Activated CD8-positive, alpha-beta memory T cell treated with anti-CD3 and anti-CD28 coated beads, Interleukin-2, amount 50 U/mL, for 48 hours (primary cell): ENCODE measurements around the gene RFC2.
"Not testable (repeated sequence)": the region's sequence is repeated elsewhere in the genome, so short reads cannot be mapped to it uniquely, and the experiment has no call there.

Source experiments
- DNase-seq: peaks from one replicate; pipeline ENCODE4 v3.0.0-alpha.2; 2020

The RFC2 gene

DNA sequence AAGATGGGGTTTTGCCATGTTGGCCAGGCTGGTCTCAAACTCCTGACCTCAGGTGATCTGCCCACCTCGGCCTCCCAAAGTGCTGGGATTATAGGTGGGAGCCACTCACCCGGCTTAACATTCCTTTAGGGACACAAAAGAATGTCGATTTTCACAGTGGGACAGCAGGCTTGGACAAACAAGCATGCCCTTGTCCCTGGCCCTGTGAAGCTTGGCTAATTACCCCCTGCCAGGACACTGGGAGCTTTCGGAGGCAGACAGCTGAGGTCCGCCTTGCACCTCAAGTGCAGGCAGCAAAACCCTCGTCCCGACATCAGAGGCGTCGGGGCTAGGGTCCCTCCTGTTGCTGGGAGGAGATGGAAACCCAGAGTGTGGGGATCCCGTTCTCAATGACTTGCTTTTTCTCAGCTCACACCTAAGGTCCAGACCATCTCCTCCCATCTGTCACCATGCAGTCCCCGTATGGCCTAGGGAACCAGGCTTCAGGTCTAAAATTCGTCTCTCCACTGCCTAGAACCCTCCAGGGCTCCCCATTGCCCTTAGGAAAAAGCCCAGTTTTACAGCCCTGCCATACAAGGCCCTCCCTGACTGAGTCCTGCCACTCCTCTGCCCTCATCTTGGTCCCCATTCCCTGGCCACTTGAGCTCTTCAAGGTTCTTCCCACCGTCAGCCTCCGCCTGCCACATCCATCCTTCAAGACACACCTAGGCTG is 28.7 kb upstream of the RFC2 start:
- DNase-seq: no peak

DNA sequence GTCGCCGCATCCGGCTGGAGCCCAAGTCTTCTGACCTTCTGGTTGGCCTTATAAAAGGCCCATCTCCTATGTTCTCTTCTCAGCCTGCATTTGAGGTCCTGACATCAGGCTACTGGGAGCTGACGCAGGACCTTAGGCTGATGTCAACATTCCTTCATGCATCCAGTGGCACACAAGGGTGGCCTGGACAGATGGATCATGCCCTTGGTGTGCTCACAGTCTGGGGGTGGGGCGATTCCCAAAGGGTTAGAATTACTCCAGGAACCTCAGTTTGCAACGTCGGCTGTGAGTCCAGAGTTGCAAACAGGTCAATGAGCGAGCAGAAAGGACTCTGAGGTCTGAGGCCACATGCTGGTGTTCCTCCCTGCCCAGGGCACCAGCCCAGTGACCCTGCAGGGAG is 26.8 kb upstream of the RFC2 start:
- DNase-seq: no peak

DNA sequence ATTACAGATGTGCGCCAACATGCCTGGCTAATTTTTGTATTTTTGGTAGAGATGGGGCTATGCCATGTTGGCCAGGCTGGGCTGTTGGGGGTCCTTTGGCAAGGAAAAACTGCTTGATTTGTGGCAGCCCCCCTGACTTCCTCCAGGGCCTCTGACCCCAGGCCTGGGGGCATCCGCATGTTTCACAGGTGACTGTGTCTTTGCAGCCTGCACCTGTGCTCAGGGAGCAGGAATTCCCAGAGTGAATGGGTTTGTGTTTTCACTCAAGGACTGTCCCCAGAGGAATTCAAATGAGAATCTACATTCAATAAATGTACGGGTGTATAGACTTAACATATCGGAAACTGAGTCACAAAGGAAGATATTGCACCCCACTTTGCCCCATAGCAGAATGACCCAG is 23.4 kb upstream of the RFC2 start:
- no peak for DNase-seq

DNA sequence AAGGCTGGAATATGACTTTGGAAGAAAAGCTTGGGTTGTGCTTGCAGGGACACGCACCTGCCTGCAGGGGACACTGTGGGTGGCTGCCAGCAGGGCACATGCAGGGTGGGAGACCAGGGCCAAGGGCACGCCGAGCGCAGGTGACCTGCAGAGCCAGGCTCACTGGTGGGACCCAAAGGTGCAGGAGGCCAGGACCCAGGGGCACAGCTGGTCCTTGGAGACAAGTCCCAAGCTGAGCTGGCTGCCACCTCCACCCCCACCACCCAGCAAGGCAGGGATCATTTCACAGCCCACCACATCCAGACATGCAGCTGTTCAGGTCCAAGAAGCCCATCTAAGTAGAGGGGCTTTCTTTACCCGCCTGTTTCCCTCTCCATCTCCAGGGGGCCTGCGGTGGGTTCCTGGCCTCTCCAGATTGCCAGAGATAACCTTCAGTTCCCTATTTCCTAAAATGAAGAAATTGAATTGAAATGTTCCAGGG is 21.2 kb upstream of the RFC2 start:
- DNase-seq: no peak

DNA sequence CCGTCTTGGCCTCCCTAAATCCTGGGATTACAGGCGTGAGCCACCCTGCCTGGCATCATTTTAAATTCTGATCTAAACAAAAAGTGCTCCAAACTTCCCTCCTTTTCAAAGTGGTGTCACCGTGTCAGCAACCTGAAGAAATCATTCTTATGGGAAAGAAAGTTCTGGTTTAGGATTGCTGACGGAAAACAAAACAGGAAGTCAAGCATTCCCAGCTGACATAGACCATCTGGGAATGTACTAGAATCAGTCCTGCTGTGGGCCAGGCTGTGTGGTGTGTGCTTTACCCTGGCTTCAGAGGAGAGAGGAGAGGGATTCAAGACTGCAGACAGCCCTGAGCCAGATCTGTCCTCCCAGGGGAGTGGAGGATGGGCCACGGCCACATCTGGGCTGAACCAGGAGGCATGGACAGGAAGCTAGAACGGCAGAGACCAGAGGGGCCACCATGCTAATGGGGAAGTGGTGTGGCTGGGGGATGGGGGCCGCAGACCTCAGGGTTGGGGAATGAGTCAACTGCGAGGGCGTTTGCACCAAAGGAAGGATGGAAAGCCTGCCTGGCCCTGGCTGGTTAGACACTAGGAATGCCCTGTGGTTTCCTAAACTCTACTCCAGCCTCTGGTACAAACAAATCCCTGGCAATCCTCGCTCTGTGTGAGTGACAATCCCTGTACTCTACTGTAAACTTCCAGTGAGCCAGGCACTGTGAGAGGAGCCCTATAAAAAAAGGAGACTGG is 18.3 kb upstream of the RFC2 start:
- DNase-seq: no peak

DNA sequence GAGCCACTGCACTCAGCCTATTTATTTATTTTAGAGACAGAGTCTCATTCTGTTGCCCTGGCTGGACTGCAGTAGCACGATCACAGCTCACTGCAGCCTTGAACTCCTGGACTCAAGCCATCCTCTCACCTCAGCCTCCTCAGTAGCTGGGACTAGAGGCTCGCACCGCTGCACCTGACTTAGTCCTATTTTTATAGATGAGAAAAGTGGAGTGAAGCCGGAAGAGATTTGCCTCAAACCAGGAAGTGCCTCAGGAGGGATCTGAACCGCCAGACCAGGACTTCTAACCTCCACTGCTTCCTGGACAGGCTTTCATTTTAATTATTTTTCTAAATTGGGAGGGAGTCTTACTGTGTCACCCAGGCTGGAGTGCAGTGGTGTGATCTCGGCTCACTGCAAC is 17.5 kb upstream of the RFC2 start:
- DNase-seq: no peak

DNA sequence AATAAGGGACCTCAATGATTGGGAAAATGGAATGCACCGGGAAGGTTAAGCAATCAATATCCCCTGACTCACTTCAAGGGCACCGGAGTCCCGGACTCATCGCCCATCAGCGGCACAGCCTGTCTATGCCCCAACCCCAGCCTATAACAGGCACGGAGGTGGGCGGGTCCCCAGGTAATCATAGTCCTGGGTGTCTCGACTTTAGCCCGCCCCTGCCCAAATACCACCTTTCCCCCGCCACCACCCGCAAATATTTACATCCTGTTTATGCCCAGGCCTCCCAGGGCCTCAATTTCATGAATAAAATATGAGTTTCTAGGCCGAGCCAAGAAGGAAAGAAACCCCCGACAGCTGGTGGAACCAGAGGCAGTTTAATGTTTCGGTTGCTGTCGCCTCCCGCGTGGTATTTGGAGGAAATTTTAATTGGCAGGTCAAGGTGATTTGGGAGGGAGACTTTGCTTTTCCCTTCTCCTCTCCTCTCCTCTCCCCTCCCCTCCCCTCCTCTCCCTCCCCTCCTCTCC is 15.6 kb upstream of the RFC2 start:
- peak; percentile 61 for DNase-seq

DNA sequence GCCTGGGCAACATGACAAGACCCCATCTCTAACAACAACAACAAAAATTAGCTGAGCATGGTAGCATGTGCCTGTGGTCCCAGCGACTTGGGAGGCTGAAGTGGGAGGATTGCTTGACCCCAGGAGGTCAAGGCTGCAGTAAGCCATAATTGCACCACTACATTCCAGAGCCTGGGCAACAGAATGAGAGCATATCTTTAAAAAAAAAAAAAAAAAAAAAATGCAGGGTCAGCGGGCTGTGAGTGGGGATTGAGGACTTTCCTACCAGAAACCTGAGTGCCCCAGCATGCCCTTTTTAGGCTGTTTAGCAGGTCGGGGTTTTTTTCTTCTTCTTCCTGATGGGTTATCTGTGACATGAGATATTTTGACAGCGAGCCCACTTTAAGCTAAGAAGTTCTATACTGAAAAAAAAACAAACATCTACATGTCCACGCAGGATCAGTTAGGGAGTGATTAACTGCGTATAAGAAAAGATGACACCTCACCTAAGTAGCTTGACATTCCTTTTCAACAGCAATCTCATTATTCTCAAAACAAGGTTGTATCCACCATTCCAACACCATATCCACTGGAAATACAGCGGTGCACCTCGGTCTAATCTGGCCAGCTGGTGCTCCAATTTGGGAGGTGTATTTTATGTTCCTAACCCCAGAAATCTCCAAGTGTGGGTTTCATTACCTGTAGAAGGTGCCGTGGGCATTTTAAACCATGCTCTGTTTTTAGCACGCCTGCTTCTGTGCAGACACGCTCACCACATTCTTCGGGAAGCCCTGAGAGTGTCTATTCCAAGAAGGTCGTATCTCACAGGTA is 13.8 kb upstream of the RFC2 start:
- DNase-seq: no peak

DNA sequence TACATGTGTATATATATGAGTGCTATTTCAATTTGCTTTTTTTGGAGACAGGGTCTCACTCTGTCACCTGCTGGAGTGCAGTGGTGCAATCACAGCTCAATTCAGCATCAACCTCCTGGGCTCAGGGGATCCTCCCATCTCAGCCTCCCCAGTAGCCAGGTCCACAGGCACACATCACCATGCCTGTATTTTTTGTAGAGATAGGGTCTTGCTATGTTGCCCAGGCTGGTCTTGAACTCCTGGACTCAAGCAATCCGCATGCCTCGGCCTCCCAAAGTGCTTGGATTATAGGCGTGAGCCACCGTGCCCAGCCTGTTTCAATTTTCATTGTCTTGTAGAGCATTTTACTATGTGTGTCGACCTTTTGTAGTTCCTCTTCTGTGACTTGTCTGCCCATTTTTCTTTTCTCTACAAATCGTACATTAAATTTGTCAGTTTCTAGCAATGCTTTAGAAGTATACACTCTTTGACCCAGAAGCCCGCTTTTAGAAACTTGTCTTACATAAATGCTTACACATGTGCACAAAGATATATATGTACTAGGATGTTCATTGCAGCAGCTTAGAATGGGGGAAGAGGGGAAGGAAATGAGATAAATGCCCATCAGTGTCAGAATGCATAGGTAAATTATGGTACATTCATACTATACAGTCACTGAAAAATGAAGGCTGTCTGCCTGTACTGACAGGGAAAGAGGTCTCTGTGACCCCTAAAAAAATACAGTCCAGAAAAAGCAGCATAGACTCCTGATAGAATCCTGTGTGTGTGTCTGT is 12.2 kb upstream of the RFC2 start:
- DNase-seq: no peak

DNA sequence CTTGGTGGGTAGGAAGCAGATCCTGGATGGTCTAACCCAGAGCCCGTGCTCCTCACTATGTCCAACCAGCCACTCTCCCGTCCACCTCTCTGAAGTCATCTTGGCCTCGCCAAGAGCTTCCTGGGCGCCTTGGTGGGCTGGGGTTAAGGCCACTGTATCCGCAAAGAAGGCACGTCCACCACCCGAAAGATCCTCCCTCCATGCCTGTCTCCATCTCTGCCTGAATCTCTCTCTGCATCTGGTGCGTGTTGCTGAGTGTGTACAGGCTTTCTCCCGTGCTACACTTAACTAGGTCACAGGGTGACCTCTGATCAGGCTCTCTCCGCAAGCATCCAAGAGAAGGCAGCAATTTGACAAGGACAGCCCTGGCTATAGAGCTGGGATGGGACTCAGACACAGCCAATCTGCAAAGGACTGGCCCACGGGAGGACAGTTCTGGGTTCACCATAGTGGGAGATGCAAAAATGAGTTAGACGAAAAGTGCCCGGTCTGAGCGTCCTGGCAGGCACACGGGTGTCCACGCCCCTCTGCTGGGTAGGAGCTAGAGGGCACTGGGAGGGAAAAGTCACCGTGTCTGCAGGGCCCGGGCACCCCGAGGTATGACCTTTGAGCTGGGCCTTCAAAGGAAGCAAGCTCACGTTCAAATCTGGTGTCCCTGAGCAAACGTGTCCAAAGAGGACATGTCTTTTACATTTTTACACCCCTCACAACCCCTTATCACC is 9.4 kb upstream of the RFC2 start:
- no peak for DNase-seq

DNA sequence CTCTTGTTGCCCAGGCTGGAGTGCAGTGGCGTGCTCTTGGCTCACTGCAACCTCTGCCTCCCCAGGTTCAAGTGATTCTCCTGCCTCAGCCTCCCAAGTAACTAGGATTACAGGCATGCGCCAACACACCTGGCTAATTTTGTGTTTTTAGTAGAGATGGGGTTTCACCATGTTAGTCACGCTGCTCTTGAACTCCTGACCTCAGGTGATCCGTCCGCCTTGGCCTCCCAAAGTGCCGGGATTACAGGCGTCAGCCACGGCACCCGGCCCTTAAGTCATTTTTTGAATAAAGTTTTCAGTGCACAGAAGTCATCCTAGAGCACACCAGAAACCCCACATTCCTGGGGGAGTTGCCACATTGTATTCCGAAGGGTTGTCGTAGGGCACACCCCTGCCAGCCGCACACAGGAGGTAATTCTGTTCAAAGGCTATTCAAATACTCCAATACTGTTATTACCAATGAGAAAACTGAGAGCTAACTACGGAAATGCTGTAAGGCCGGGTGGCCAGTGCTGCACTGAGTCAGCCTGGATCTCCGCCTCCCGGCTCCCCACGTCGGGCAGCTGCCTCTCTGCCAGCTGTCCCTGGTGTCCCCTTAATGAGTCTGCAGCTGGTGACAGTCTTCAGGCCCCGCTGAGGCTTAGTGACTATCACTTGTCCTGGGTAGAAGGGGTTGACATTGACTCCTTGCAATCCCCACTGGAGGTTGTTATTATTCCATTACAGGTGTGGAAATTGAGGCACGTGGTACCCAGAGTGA is 8.6 kb upstream of the RFC2 start:
- no peak for DNase-seq

DNA sequence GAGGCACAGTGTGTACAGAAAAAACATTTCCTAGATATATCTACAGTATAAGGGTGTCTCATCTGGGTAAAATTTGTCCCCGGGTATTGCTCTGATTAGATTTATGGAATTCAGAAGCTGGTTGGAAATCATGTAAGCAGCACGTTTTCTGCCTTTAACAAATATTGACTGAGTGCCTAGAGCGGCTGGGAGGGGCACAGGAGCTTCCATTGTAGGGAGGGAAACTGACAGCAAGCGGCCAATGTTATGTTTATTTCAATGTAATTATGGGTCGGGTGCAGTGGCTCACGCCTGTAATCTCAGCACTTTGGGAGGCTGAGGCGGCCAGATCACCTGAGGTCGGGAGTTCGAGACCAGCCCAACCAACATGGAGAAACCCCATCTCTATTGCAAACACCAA is 4.4 kb upstream of the RFC2 start:
- no peak for DNase-seq

DNA sequence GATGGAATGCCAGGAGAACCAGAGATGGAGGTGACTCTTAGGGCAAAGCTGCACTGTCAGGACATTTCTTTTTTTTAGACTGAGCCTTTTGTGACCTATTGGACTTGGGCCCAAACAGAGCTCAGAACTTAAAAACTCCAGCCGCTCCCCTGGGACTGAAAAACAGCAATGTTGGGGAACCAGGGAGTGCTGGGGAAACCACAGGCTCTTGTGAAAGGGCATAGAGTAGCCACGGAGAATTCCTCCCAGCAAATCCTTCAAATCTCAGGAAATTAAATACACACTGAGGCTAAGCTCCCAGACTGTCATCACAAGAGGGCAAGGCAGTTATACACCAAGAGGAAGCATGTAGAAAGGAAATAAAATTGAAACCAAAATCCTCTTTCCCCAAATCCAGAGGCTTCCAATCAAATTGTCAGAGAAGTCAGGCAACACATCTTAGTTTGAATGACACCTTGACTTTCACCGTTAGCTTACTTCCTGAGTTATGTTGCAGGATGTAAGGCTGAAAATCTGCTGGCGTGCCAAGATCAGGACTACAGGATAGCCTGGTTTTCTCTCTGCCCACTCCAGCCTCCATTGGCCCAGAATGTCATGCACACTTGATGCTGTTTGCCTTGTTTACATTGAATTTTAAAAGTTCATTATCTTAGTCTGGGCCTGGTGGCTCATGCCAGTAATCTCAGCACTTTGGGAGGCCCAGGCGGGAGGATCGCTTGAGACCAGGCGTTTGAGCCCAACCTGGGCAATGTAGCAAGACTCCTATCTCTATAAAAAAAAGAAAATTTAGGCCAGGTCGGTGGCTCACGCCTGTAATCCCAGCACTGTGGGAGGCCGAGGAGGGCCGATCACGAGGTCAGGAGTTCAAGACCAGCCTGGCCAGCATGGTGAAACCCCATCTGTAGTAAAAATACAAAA is 2.6 kb upstream of the RFC2 start:
- DNase-seq: no peak

DNA sequence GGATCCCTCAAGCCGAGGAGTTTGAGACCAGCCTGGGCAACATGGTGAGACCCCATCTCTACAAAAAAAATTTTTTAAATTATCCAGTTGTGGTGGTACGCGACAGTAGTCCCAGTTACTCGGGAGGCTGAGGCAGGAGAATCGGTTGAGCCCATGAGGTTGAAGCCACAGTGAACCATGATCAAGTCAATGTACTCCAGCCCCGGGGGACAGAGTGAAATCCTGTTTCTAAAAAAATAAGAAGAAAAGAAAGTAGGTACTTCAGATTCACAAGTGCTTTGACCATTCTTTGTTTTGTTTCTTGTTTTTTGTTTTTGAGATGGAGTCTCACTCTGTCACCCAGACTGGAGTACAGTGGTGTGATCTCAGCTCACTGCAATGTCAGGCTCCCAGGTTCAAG is 1.3 kb upstream of the RFC2 start:
- not testable (repeated sequence) for DNase-seq

DNA sequence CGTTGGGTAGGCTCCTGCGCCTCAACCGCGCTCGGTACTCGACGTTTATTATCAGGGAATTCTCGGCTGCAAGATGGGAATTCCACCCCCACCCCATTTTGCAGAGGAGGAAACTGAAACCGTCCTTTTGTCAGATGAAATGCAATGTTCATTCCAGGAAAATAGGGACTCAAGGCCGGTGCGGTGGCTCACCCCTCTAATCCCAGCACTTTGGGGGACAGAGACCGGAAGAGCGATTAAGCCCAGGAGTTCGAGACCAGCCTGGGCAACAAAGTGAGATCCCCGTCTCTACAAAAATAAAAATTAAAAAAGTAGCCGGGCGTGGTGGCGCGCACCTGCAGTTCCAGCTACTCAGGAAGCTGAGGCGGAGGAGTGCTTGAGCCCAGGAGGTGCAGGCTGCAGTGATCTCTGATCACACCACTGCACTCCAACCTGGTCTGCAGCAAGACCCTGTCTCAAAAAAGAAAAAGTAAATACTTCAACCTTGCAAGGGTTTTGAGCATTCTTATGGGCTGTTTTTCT is 720 bp upstream of the RFC2 start:
- no peak for DNase-seq

DNA sequence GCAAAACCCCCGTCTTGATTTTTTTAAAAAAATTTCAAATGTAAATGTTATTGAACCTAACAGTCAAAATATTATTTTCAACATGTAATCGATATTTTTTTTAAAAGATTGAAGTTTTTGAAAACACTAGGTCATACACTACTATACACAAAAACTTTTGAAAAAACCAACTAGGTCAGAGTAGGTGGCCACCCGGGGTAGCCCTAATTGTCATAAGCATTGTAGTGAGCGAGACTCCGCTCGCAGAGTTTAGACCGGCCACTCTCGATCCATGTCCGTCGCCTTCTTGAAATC is 417 bp downstream of the RFC2 start:
- no peak for DNase-seq

DNA sequence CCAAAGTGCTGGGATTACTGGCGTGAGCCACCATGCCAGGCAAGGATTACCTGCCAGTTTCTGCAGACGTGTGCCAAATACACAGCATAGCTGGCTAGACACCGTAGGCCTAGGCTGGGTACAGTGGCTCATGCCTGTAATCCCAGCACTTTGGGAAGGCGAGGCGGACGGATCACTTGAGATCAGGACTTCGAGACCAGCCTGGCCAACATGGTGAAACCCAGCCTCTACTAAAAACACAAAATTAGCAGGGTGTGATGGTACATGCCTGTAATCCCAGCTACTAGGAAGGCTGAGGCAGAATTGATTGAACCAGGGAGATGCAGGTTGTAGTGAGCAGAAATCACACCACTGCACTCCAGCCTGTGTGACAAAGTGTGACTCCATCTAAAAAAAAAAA is 868 bp downstream of the RFC2 start:
- no peak for DNase-seq

DNA sequence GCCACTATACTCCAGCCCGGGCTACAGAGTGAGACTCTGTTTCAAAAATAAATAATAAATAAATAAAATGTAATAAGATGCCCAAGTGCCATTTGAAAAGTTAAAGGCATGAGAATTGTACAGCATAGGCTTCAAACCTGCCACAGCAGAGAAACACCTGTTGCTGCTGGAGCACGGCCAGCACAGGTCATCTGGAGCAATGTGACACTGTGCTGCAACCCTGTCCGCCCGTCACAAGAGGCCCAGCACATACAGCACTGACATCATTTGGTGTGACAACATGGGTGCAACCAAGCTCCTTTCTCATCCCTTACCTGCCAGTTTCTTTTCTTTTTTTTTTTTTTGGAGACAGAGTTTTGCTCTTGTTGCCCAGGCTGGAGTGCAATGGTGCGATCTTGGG is 1.3 kb downstream of the RFC2 start:
- no peak for DNase-seq

DNA sequence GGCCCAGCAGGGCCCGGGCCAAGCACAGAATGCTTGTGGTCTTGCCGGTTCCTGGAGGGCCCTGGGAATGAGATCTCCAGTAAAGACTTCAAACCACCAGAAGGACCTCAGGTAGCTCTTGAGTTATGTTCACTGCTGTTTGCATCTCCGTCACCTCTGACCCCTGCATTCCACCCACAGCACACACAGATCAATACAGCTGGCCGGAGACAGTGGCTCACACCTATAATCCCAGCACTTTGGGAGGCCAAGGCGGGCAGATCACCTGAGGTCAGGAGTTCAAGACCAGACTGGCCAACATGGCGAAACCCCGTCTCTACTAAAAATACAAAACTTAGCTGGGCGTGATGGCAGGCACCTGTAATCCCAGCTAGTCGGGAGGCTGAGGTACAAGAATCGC is 5.1 kb downstream of the RFC2 start:
- DNase-seq: not testable (repeated sequence)

DNA sequence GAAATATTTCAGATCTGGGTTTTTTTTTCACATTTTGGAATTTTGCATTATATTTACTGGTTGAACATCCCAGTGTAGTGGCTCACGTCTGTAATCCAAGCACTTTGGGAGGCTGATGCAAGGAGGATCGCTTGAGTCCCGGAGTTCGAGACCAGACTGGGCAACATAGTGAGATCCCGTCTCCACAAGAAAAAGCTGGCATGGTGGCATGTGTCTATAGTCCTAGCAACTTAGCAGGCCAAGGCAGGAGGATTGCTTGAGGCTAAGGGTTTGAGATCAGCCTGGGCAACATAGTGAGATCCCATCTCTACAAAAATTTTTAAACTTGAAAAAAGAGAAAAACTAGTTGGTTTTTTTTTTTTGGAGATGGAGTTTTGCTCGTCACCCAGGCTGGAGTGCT is 6.0 kb downstream of the RFC2 start:
- DNase-seq: no peak
